HCT116 (cell line): ENCODE measurements around the gene CHCHD3. TPM values are rescaled to one million over a fixed set of nuclear protein-coding genes. Genes with fewer than 3 reads are reported as not detected.

Source experiments
- ATAC-seq: fragments of 200-7000 bp; cut with Tn5 transposase; 2 replicates; pipeline ENCODE4 v1.9.1; 2020; ENCODE audit warnings: mild to moderate bottlenecking, moderate library complexity
- BruUV-seq: library from RNA; stranded (reverse); fragments of 400-500 nt; replicated peaks from 2 replicates; lab custom pipeline; 2021; lab: Mats Ljungman, UMichigan
- CTCF ChIA-PET: fragments of 300-600 bp; sonication (Branson Sonifier 250); formaldehyde crosslinking; loops from one replicate; lab custom pipeline; 2021; ENCODE audit warnings: antibody characterized with exemption; lab: Charles Lee
- POLR2A ChIA-PET: fragments of 300-600, 350-600 bp; sonication (Branson Sonifier 250); formaldehyde crosslinking; loops from one replicate; lab custom pipeline; 2021; ENCODE audit warnings: antibody characterized with exemption; lab: Charles Lee
- RAD21 ChIA-PET, 2 experiments: fragments of 300-600 bp; sonication (Branson Sonifier 250); formaldehyde crosslinking; loops; one replicate each; lab custom pipeline; 2023; ENCODE audit warnings: low total read pairs in 2 of 2; ENCODE audit not compliant: uncharacterized antibody in 2 of 2, unreplicated experiment in 2 of 2, low non-redundant PET in 1 of 2; lab: Charles Lee
- DNase-seq: peaks from one replicate; pipeline ENCODE4 v3.0.0-alpha.2; 2010; ENCODE audit warnings: low read depth, low spot score
- H2AFZ ChIP-seq: fragments of 200-600 bp; shearing (Covaris generic), sonication (generic); 2 replicates; pipeline ENCODE4 v1.6.1; 2017; ENCODE audit warnings: low read depth, mixed run types, mixed read lengths, antibody characterized with exemption, low read length; ENCODE audit not compliant: poor library complexity, severe bottlenecking
- H3K27ac ChIP-seq: 2 replicates; pipeline ENCODE4 v1.5.1; 2012; ENCODE audit warnings: low read depth, low read length
- H3K27me3 ChIP-seq: fragments of 200-600 bp; sonication (generic); 2 replicates; pipeline ENCODE4 v1.6.1; 2016; ENCODE audit warnings: mixed run types, low read length, mixed read lengths; ENCODE audit not compliant: insufficient read depth
- H3K36me3 ChIP-seq, 2 experiments: fragments of 200-500 bp in 1 of 2; fragments of 200-600 bp in 1 of 2; sonication (Bioruptor generic) in 1 of 2; sonication (generic) in 1 of 2; 2 replicates each; pipeline versions ENCODE4 v1.5.1 to v1.6.1; 2014 to 2016; ENCODE audit warnings: low read length in 2 of 2, inconsistent platforms in 1 of 2, mixed read lengths in 1 of 2, mixed run types in 1 of 2; ENCODE audit not compliant: insufficient read depth in 2 of 2, control insufficient read depth in 1 of 2
- H3K4me1 ChIP-seq, 2 experiments: fragments of 200-600 bp in 1 of 2; sonication (generic) in 1 of 2; 2 replicates each; pipeline versions ENCODE4 v1.5.1 to v1.6.1; 2012 to 2017; ENCODE audit warnings: low read length in 2 of 2, inconsistent platforms in 1 of 2, mild to moderate bottlenecking in 1 of 2, mixed read lengths in 1 of 2, mixed run types in 1 of 2, moderate library complexity in 1 of 2; ENCODE audit not compliant: insufficient read depth in 2 of 2, control insufficient read depth in 1 of 2
- H3K4me2 ChIP-seq: fragments of 200-600 bp; sonication (generic); 2 replicates; pipeline ENCODE4 v1.6.1; 2017; ENCODE audit warnings: mixed run types, low read length, mixed read lengths
- H3K4me3 ChIP-seq, 2 experiments: fragments of 200-600 bp in 1 of 2; sonication (generic) in 1 of 2; replicated peaks in 1 of 2; 2 replicates each; pipeline ENCODE4 v1.5.1; 2011 to 2016; ENCODE audit warnings: low read length in 2 of 2, control low read depth in 1 of 2, low read depth in 1 of 2, mild to moderate bottlenecking in 1 of 2, mixed read lengths in 1 of 2, mixed run types in 1 of 2
- H3K79me2 ChIP-seq: fragments of 200-600 bp; sonication (generic); 2 replicates; pipeline ENCODE4 v1.6.1; 2017; ENCODE audit warnings: mild to moderate bottlenecking, mixed run types, low read length, moderate library complexity, mixed read lengths; ENCODE audit not compliant: insufficient read depth
- H3K9ac ChIP-seq: fragments of 200-600 bp; sonication (generic); 2 replicates; pipeline ENCODE4 v1.6.1; 2016; ENCODE audit warnings: low read length, mixed read lengths
- H3K9me2 ChIP-seq: fragments of 200-600 bp; sonication (generic), shearing (Covaris generic); 2 replicates; pipeline ENCODE4 v1.6.1; 2017; ENCODE audit warnings: mixed run types, mild to moderate bottlenecking, moderate library complexity; ENCODE audit not compliant: insufficient read depth
- H3K9me3 ChIP-seq, 2 experiments: fragments of 200-500 bp in 1 of 2; fragments of 200-600 bp in 1 of 2; sonication (Bioruptor generic) in 1 of 2; sonication (generic) in 1 of 2; 2 replicates each; pipeline ENCODE4 v1.6.1; 2014 to 2017; ENCODE audit warnings: low read length in 2 of 2, mixed read lengths in 2 of 2, inconsistent platforms in 1 of 2, low read depth in 1 of 2, mild to moderate bottlenecking in 1 of 2, mixed run types in 1 of 2, moderate library complexity in 1 of 2; ENCODE audit not compliant: control insufficient read depth in 1 of 2, insufficient read depth in 1 of 2
- H4K20me1 ChIP-seq: fragments of 200-600 bp; sonication (generic), shearing (Covaris generic); 2 replicates; pipeline ENCODE4 v1.6.1; 2017; ENCODE audit warnings: mixed run types, mild to moderate bottlenecking, moderate library complexity; ENCODE audit not compliant: insufficient read depth
- CBX3 ChIP-seq: IDR thresholded peaks from 2 replicates; pipeline ENCODE4 v1.6.1; 2012; ENCODE audit warnings: low read depth
- EZH2phosphoT487 ChIP-seq: fragments of 200-600 bp; IDR thresholded peaks from 2 replicates; pipeline ENCODE4 v1.6.1; 2018; ENCODE audit warnings: antibody characterized with exemption, borderline replicate concordance
- TCF7L2 ChIP-seq: IDR thresholded peaks from 2 replicates; pipeline ENCODE4 v1.7.0; 2011; ENCODE audit warnings: borderline replicate concordance, inconsistent platforms; ENCODE audit not compliant: insufficient read depth, insufficient read length; ENCODE audit errors: extremely low read depth
- ZNF274 ChIP-seq: fragments of 200-500 bp; sonication (Bioruptor generic); IDR thresholded peaks from 2 replicates; pipeline ENCODE4 v1.6.1; 2014; ENCODE audit warnings: mild to moderate bottlenecking, low read depth, low read length, inconsistent platforms
- intact Hi-C: fragments of 100-400 bp; cut with micrococcal nuclease; formaldehyde crosslinking; loops from 2 replicates; pipeline ENCODE4 v1.10.0; 2022
- total RNA-seq: library from RNA; stranded (reverse); gene quantifications from one replicate; pipeline ENCODE4 v1.2.1, GENCODE V29; 2021; ENCODE audit not compliant: unreplicated experiment

The CHCHD3 gene
- total RNA-seq, 1 experiment from 2014 or later = 73.5 TPM

DNA sequence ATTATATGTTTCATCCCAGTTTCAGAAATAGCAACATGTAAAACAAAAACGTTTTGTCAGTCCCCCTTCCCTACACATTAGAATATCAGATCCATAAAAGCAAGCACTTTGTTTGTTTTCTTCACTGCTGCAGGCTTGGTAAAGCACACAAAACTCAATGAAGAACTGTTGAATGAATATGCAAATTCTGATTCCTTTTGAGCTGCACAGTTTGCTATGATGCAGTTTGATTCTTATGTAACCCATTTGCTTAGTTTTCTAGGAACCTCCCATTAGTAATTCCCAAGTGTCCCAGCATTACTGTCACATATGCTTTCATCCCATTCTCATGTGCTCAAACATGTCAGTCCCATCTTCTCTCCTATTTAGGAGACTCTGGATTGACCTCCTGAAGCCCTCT, 26.1 kb upstream of the CHCHD3 start:
- Histone ChIP-seq H3K9me3 (no peaks in the 10 kb centered on the region), H4K20me1 (no peaks in the 10 kb centered on the region), H3K9ac (no peak overlapping the region), H3K4me3 (no peak overlapping the region)
- DNase-seq (no peak), ATAC-seq (no peak)
- ChIA-PET RAD21 (no interaction called here), CTCF (no interaction called here)
- intact Hi-C loops = no loop called here
- no peak for TF ChIP-seq CBX3
- TF ChIP-seq, all 23 proteins: peak for 0
- Histone ChIP-seq H2AFZ (no peak overlapping the region), H3K27me3 (peaks cover 10% of the 10 kb centered on the region), H3K4me1 (no peaks in the 10 kb centered on the region), H3K36me3 (no peaks in the 10 kb centered on the region), H3K4me2 (no peak overlapping the region), H3K27ac (no peak overlapping the region), H3K79me2 (no peaks in the 10 kb centered on the region), H3K9me2 (no peaks in the 10 kb centered on the region)
- POLR2A ChIA-PET = no interaction called here
- BruUV-seq = no TSS peak

GRCh38 chr7:133102276-133103060, 20.6 kb upstream of the CHCHD3 start:
- H3K9me2 ChIP-seq = no peaks in the 10 kb centered on the region
- H3K27ac ChIP-seq = no peak overlapping the region
- RAD21 ChIA-PET = no interaction called here
- H4K20me1 ChIP-seq = no peaks in the 10 kb centered on the region
- DNase-seq (no peak), ATAC-seq (no peak)
- intact Hi-C loops = no loop called here
- no peak overlapping the region for H3K4me3 ChIP-seq
- no peaks in the 10 kb centered on the region for H3K9me3 ChIP-seq
- H3K9ac ChIP-seq = no peak overlapping the region
- TF ChIP-seq ZNF274 (no peak), EZH2phosphoT487 (no peak), TCF7L2 (no peak)
- H3K4me2 ChIP-seq = no peak overlapping the region
- no peaks in the 10 kb centered on the region for H3K36me3 ChIP-seq
- peaks cover 19% of the 10 kb centered on the region for H3K27me3 ChIP-seq
- no peak overlapping the region for H2AFZ ChIP-seq
- CTCF ChIA-PET = no interaction called here
- H3K4me1 ChIP-seq = no peaks in the 10 kb centered on the region
- POLR2A ChIA-PET = no interaction called here
- no TSS peak for BruUV-seq
- H3K79me2 ChIP-seq = no peaks in the 10 kb centered on the region
